HFF-Myc (cell line): ENCODE data around the gene CAMTA1.

Source experiments
- DNase-seq: peaks from one replicate; pipeline ENCODE4 v3.0.0-alpha.2; 2011; ENCODE audit warnings: low read depth; ENCODE audit errors: extremely low read depth
- H3K4me3 ChIP-seq: replicated peaks from 2 replicates; pipeline ENCODE4 v1.5.1; 2011; ENCODE audit warnings: low read depth, mild to moderate bottlenecking, control low read depth, low read length
- TF ChIP-seq, protein P1 (sequence below): IDR thresholded peaks from 2 replicates; pipeline ENCODE4 v1.5.1; 2012; ENCODE audit warnings: mild to moderate bottlenecking, low read depth, low read length, control low read depth; ENCODE audit errors: missing control alignments

Gene CAMTA1

GRCh38 chr1:7172804-7173203, 387.6 kb downstream of the CAMTA1 start:
- no peak for DNase-seq
- H3K4me3 ChIP-seq: no peak overlapping the region
- TF ChIP-seq, protein P1, sequence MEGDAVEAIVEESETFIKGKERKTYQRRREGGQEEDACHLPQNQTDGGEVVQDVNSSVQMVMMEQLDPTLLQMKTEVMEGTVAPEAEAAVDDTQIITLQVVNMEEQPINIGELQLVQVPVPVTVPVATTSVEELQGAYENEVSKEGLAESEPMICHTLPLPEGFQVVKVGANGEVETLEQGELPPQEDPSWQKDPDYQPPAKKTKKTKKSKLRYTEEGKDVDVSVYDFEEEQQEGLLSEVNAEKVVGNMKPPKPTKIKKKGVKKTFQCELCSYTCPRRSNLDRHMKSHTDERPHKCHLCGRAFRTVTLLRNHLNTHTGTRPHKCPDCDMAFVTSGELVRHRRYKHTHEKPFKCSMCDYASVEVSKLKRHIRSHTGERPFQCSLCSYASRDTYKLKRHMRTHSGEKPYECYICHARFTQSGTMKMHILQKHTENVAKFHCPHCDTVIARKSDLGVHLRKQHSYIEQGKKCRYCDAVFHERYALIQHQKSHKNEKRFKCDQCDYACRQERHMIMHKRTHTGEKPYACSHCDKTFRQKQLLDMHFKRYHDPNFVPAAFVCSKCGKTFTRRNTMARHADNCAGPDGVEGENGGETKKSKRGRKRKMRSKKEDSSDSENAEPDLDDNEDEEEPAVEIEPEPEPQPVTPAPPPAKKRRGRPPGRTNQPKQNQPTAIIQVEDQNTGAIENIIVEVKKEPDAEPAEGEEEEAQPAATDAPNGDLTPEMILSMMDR: no peak

- TF ChIP-seq, protein P1: no peak
- no peak for DNase-seq
- no peak overlapping the region for H3K4me3 ChIP-seq
Measured at GRCh38 chr1:7174561-7174960, 389.3 kb downstream of the CAMTA1 start.

GRCh38 chr1:7174980-7175906, 390.0 kb downstream of the CAMTA1 start:
- TF ChIP-seq, protein P1: no peak
- no peak overlapping the region for H3K4me3 ChIP-seq
- DNase-seq: no peak

- TF ChIP-seq, protein P1: no peak
- H3K4me3 ChIP-seq: no peak overlapping the region
Measured at GRCh38 chr1:7177021-7177420, 391.8 kb downstream of the CAMTA1 start.

GRCh38 chr1:7177438-7178146, 392.3 kb downstream of the CAMTA1 start:
- TF ChIP-seq, protein P1: no peak
- DNase-seq: no peak
- H3K4me3 ChIP-seq: no peak overlapping the region

More at GRCh38 chr1:7177021-7177420, 391.8 kb downstream of the CAMTA1 start:
- no peak for DNase-seq

DNA sequence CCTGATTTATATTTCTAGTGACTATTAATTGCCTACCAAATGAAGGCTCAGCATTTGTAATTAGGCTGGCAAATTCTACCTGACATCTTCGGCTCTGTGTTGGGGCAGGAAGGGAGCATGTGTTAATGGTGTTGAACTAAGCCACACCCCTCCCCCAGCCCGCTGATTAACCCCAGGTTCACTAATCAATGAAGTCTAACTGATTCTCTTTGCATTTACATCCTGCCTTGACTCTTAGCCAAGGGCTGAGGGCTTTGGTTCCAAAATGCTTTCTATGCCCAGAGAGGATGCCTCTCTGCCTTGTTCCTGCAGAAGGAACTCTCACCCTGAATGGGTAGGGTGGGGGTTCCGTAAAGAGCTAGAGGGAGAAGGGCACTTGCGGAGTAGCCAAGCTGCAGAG, 393.1 kb downstream of the CAMTA1 start:
- TF ChIP-seq, protein P1: no peak
- no peak overlapping the region for H3K4me3 ChIP-seq
- DNase-seq: no peak
